ENCODE measurements around the gene TMPRSS13. TPM values are rescaled to one million over a fixed set of nuclear protein-coding genes. Genes with fewer than 3 reads are reported as not detected.

Gene TMPRSS13
- total RNA-seq, 1 experiment from 2014 or later = 0.50 TPM

GRCh38 chr11:117872975-117873827, 56.0 kb downstream of the TMPRSS13 start:
- Histone ChIP-seq H3K9ac (ENCODE audit: extremely low read depth, insufficient read length, low read length) (no peak overlapping the region), H3K23ac (ENCODE audit: insufficient read length, low read depth, low read length) (no peak overlapping the region), H3K4me2 (ENCODE audit: insufficient read depth, insufficient read length, low read length) (no peak overlapping the region), H3K79me1 (ENCODE audit: insufficient read depth, low read depth, low read length, poor library complexity, severe bottlenecking) (no peaks in the 10 kb centered on the region), H3K14ac (ENCODE audit: insufficient read depth, low read length) (no peak overlapping the region), H4K20me1 (ENCODE audit: control insufficient read depth, insufficient read depth, insufficient read length) (no peaks in the 10 kb centered on the region), H2BK15ac (ENCODE audit: low read depth, low read length) (no peak overlapping the region), H2BK5ac (ENCODE audit: insufficient read length, low read length) (no peak overlapping the region), H2AK5ac (ENCODE audit: insufficient read length, low read length) (no peak overlapping the region), H4K91ac (ENCODE audit: insufficient read length, low read depth, low read length) (no peak overlapping the region), H3T11ph (ENCODE audit: low read length) (no peak overlapping the region), H3K56ac (ENCODE audit: insufficient read length, low read depth, low read length) (no peak overlapping the region), H3K9me3 (ENCODE audit: control insufficient read depth, low read depth, low read length) (no peaks in the 10 kb centered on the region), H3K4ac (ENCODE audit: low read depth, low read length) (no peak overlapping the region), H4K5ac (ENCODE audit: insufficient read length, low read depth, low read length) (no peak overlapping the region), H3K27me3 (ENCODE audit: insufficient read depth, low read length) (no peaks in the 10 kb centered on the region; the same call in 1 of the 2 replicates), H3K23me2 (ENCODE audit: insufficient read length, low read depth, low read length, poor library complexity, severe bottlenecking) (peaks cover 19% of the 10 kb centered on the region), H3K4me1 (ENCODE audit: insufficient read depth, low read length) (peaks cover 10% of the 10 kb centered on the region; the same call in 1 of the 2 replicates), H2BK120ac (ENCODE audit: low read depth, low read length, poor library complexity, severe bottlenecking) (no peak overlapping the region), H3K79me2 (ENCODE audit: insufficient read depth, low read length) (no peaks in the 10 kb centered on the region), H3K18ac (ENCODE audit: insufficient read length, low read depth, low read length) (no peak overlapping the region), H2BK12ac (ENCODE audit: insufficient read length, low read depth, low read length) (no peak overlapping the region), H3K27ac (ENCODE audit: insufficient read length, low read depth, low read length) (no peak overlapping the region), H2AFZ (ENCODE audit: low read length) (no peak overlapping the region), H2BK20ac (ENCODE audit: low read depth, low read length, poor library complexity, severe bottlenecking) (no peak overlapping the region), H4K8ac (replicated peaks; ENCODE audit: insufficient read length, low read depth, low read length) (no peak overlapping the region)
- no peak for TF ChIP-seq CTCF (conservative IDR thresholded peaks at IDR 0.05)
- WGBS (ENCODE audit: extremely low coverage, insufficient read length, low lambda C conversion rate) = no CpG with 5 or more reads among the region's 15 CpGs
- DNase-seq = no peak
- Mint-ChIP-seq H3K4me3 (no peak overlapping the region), H3K27me3 (ENCODE audit: low read depth) (peaks cover 60% of the 10 kb centered on the region), H3K9me3 (no peaks in the 10 kb centered on the region), H3K4me1 (peaks cover 60 to 81% of the 10 kb centered on the region in 2 experiments), H3K36me3 (ENCODE audit: insufficient read depth in 1 of 3, low read depth in 3 of 3) (peaks cover 0 to 3% (median 2%) of the 10 kb centered on the region in 3 experiments; a peak in 1 of 7 replicates), H3K27ac (no peak overlapping the region)
